GM12874 (cell line): ENCODE measurements around the gene SMIM24.

ENCODE experiments used
- TF ChIP-seq, protein P1 (sequence below): IDR thresholded peaks from 2 replicates; pipeline ENCODE4 v1.5.1; 2011; ENCODE audit warnings: low read depth, mild to moderate bottlenecking, control low read depth, low read length, moderate library complexity; ENCODE audit not compliant: insufficient read depth

Gene SMIM24

DNA sequence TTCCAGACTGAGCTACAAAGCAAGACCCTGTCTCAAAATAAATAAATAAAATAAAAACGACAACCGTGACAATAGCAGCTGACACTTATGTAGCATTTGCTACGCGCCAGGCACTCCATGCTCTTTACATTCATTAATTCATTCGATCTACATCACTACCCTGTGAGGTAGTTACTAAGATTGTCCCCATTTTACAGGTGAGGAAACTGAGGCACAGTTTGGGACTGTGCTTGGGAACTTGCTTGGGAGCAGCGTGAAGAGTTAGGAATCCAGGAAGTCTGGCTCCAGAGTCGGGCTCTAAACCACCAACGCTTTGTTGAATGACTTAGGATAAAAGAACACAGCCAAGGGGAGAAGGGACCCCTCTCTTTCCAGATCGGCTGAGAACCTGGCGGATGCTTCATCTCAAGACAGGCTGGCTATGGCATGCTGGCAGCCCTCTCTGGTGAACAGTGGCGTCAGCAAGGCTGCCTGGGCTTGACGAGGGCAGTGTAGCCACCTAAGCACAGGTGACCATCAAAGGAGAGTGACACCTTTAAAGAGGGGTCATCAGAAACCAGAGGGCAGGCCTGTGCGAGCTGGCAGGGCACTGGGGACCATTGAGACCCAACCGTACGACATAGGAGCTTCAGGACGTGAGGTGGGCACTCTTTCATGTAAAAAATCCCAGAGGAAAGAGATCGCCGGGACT lies 19.6 kb upstream of the SMIM24 start:
- TF ChIP-seq, protein P1, sequence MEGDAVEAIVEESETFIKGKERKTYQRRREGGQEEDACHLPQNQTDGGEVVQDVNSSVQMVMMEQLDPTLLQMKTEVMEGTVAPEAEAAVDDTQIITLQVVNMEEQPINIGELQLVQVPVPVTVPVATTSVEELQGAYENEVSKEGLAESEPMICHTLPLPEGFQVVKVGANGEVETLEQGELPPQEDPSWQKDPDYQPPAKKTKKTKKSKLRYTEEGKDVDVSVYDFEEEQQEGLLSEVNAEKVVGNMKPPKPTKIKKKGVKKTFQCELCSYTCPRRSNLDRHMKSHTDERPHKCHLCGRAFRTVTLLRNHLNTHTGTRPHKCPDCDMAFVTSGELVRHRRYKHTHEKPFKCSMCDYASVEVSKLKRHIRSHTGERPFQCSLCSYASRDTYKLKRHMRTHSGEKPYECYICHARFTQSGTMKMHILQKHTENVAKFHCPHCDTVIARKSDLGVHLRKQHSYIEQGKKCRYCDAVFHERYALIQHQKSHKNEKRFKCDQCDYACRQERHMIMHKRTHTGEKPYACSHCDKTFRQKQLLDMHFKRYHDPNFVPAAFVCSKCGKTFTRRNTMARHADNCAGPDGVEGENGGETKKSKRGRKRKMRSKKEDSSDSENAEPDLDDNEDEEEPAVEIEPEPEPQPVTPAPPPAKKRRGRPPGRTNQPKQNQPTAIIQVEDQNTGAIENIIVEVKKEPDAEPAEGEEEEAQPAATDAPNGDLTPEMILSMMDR: no peak

- TF ChIP-seq, protein P1: no peak
Measured at GRCh38 chr19:3497757-3498520, 17.6 kb upstream of the SMIM24 start.

DNA sequence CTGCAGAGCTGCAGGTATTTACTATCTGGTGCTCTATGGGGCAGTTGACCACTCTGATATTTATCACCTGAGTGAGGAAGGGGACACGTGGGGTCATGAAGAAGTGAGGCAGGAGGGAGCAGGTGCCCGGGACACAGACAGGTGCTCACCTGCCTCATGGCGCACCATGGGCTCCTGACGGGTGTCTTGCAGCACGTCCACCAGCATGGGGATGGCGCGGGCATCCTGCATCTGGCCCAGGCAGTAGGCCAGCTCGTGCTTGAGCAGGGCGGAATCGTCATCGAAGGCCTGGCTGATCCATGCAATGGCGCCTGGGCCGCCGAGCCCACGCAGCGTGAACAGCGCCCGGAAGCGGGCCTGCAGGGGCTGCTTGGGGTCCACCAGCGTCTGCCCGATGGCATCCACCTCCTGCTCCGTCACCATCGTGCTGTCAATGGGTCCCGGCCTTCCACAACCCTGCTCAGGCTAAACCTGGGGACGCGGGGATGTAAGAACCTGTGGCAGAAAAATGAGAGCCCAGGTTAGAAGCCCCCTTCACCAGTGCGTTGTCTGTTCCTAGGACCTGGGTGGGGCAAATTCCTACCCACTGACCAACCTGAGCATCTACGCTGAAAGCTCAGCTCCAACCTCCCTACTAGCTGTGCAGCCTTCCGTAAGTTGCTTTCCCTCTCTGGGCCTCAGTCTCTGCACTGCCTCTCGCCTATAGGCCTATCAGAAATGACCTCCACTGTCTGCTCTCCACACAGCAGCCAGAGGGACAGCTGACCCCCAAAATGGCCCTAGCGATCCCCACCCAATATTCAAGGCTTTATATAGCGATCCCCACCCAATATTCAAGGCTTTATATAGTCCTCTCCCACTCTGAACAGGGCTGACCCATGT lies 16.3 kb upstream of the SMIM24 start:
- TF ChIP-seq, protein P1: no peak

GRCh38 chr19:3494559-3494958 lies 14.2 kb upstream of the SMIM24 start:
- TF ChIP-seq, protein P1: no peak

DNA sequence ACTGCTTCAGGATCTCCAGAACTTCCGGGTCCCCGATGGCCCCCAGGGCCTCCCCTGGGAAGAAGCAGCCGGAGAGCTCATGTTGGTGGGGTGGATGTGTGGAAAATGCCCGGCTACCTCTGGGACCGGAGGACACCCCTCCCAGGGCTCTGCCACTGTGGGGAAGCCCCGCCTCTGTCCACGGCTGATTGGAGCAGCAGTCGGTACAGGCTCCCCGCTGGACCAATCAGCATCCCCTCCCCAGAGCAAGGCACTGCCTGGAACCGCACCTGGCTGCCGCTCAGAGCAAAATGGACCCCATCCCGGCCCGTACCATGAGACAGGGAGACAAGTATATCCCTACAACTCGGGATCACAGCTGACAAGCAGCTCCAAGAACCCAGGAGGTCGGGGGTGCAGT lies 13.7 kb upstream of the SMIM24 start:
- TF ChIP-seq, protein P1: no peak

GRCh38 chr19:3493651-3494050 lies 13.3 kb upstream of the SMIM24 start:
- TF ChIP-seq, protein P1: no peak

- TF ChIP-seq, protein P1: no peak
Measured at GRCh38 chr19:3492919-3493318, 12.6 kb upstream of the SMIM24 start.
